TTC549 (cell line): ENCODE data around the gene ANKS3.
"Not testable (repeated sequence)": the region's sequence is repeated elsewhere in the genome, so short reads cannot be mapped to it uniquely, and the experiment has no call there.

Experiments
- FAIRE-seq: peaks from 2 replicates; lab custom pipeline; 2012; peaks lifted over from hg19 to GRCh38; lab: Jason Lieb, UNC

The ANKS3 gene

DNA sequence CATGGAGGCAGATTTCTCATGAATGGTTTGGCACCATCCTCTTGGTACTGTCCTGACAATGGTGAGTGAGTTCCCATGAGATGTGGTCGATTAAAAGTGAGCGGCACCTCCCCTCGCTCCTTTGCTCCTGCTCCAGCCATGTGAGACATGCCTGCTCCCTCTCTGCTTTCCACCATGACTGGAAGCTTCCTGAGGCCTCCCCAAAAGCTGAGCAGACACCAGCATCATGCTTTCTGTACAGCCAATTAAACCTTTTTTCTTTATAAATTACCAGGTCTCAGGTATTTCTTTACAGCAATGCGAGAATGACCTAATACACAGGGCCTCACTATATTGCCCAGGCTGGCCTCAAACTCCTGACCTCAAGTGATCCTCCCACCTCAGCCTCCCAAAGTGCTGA lies 20.8 kb upstream of the ANKS3 start:
- FAIRE-seq = no peak

DNA sequence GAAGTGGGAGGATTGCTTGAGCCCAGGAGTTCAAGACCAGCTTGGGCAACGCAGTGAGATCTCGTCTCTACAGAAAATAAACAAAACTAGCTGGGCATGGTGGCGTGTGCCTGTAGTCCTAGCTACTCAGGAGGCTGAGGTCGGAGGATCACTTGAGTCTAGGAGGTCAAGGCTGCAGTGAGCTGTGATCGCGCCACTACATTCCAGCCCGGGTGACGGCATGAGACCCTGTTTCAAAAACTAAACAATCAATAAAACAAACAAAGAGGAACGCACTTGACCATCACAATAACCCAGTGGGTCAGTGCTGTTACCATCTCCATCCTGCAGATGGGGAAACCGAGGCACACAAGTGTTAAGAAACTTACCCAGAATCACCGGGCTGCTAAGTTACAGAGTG lies 19.2 kb upstream of the ANKS3 start:
- no peak for FAIRE-seq

DNA sequence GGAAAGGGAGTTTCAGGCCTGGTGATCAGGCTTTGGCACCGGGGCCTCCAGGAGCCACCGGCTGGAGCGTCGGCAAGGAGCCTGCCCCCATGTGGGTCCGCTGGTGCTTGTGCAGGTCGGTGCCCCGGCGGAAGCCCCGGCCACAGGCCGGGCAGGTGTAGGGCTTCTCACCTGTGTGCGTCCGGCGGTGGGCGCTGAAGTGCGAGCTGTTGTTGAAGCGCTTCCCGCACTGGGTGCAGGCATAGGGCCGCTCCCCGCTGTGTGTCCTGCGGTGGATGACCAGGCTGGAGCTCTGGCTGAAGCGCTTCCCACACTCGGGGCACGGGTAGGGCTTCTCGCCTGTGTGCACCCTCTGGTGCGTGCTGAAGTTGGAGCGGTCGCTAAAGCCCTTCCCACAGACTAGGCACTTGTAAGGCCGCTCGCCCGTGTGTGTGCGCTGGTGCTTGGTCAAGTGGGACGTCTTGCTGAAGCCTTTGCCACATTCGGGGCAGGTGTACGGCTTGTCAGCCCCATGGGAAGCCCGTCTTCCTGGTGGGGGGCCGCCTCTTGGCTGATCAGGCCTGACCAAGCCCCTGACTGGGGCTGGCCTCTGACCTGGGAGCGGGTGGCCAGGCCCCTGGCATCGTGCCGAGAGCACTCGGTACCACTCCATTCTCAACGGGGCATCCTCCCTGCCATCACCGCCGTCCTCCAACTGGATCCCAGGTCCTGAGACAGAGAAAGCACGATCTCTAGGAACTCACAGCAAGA lies 18.5 kb upstream of the ANKS3 start:
- no peak for FAIRE-seq

DNA sequence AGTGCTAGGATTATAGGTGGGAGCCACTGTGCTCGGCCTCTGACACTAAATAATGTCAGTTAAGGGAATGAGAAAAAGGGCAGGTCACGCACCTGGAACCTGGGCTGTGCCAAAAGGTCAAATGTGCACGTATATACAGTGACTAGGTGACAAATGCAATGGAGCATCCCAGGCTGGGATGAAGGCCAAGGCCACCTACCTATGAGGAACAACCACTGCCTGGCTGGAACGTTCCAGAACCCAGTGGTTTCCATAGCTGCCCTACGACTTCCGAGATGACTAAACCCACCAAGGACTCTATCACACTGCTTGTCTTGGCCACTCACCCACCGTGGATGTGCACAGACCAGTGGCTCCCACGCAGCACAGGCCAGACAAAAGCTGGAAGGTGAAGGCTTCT lies 16.8 kb upstream of the ANKS3 start:
- no peak for FAIRE-seq

DNA sequence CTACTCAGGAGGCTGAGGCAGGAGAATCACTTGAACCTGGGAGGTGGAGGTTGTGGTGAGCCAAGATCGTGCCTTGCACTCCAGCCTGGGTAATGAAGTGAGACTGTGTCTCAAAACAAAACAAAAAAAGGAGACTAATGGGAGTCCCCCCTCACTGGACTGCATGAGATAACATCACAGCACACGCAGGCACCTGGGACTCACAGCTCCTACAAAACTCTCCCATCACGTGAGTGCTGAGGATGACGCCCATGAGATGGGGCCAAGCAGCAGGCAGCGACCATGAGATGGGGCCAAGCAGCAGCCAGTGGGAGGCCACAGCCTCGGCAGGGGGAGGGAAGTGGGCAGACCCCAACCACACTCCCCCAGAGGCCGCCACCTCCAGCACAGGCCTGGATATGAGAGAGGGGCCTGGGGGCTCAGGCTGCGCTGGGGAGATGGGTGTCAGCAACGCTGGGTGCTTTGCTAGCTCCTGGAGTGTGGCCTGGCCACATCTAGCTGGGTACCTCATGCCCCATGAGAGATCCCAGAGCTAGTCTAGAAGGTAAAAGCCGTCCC lies 15.7 kb upstream of the ANKS3 start:
- no peak for FAIRE-seq

DNA sequence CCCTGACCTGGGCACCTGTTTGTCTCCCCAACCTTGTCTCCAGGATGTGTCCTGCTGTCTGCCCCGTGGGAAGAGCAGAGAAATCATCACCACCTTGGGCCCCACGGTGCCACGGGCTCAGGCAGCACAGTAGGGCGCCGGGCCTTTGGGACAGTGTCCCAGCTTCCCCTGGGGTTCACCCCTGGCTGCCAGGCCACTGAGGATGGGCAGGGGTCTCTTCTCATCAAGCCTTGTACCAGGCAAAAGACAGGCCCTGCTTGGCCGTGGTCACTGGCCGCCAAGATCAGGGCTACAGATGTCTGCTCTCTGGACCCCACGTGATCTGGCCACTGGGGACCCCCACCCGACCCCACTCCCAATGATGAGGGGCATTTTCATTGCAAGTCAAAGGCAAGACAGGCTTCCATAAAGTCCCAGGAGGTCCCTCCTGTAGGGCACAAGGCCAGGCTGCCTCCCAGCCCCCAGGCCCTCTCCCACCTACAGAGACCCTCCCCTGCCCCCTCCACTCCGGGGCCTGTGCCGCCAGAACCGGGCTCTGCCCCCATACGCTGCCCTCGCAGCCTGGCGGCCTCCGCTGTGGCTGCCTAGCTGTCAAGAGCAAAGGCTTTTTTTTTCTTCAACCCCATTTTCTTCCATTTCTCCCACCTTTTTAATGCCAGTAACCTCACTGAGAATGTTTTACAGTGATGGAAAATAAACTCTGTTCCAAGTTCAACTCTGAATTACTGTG lies 14.8 kb upstream of the ANKS3 start:
- FAIRE-seq = no peak

DNA sequence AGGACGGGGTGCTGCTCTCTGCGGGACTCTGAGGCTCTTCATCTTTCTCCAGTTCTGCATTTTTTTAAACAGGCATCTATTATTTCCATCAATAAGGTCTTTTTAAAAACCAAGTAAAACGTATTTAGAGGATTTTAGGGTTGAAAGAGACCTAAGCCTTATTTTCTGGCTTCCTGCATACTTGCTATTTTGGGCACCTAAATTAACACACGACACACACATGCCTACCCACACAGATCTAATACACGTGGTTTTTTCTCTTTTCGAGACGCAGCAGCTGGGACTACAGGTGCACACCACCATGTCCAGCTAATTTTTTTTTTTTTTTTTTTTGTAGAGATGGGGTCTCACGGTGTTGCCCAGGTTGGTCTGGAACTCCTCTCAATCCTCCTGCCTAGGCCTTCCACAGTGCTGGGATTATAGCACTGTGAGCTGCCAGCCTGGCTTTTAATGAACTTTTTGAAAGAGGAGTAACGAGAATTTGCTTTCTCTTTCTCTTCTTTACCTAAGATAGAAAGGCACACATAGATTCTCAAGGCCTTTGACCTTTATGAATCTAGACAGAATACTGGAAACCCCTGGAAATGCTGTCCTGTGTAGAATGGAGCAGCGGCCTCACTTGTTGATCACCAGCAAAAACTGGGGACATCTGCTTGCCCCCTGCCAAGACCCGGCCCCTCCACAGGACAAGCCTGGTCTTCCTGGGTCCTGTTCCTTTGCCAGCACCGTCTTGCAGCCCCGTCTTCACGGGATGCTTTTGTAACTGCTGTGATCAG lies 14.0 kb upstream of the ANKS3 start:
- no peak for FAIRE-seq

DNA sequence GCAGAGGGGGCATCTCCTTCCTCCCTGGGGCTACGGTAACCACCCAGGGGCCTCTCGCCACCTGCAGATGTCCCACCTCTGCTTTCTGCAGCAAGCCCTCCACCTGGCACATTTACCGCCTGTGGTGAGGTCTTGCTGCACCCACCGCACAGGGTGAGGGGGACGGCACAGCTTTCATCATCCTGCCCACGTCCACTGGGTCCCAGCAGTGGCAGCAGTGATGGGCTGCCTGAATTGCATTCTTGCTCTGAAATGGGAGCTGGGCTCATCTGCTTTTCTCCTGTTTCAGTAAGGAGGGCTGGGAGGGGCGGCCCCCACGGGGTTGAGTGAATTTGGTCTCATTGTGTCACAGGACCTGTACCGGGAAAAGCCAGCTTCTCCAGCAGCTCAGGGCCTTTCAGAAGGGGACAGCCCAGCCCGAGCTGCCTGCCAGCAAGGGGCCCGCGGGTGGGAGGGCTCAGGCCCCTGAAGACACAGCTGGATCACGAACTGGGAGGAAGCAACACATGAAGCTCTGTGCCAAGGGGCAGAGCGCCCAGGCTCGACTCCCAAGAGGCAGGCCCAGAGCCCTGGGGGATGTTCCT lies 13.0 kb upstream of the ANKS3 start:
- no peak for FAIRE-seq

DNA sequence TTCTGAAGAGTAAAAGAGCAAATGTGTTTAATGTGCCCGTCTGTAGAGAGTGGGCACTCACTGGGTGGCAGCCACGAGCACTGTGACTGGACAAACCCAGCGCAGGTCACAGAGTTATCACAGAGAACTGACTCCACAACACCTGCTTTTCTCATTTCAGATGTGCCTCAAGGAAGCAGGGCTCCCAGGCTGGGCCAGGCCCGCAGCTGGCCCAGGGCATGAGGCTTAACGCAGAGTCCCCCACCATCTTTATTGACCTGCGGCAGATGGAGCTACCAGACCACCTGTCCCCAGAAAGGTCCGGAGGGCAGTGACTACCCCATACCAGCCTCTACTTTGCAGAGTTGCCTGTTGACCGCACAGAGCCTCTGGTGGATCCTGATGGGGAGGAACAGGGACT lies 12.1 kb upstream of the ANKS3 start:
- FAIRE-seq = no peak

DNA sequence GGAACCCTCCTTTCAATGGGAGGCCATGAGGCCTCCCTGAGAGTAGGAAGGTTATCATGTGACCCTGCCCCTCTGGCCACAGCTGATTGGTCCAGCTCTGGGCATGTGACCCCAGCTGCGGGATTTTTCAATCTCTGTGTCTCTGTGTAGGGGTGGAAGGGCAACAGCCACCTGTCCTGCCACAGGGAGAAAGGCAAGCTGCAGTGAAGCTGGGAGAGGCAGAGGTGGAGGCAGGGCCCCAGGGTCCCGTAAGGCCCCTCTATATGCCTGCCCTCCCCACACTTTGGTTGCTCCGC lies 11.2 kb upstream of the ANKS3 start:
- FAIRE-seq = no peak

DNA sequence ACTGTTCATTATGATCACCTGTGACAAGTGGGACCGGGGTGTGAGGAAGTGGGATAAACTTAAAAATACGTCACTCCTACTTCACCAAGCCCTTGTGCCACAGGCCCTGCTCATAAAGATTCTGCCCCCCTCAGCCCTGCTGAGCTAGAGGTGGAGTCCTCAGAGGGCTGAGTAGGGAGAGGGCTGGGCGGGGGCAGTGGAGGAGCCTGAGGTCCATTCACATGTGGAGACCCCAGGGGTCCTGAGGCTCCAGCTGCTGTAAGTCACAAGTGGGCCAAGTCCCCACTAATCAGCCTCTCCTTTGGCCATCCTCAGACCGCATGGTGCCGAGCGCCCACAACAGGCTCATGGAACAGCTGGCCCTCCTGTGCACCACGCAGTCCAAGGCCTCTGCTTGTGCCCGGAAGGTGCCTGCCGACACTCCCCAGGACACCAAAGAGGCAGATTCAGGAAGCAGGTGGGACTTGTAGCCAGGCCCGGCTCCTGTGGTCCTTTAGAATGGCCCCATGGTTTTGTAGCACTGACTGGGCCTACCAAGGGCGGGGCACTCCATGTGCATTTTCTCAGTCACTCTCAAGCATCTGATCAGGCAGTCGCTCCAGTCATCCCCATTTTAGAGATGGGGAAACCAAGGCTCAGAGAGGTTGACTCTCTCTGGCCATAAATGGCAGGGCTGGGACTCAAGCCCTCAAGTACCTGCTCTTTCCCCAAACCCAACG lies 10.6 kb upstream of the ANKS3 start:
- FAIRE-seq = no peak

DNA sequence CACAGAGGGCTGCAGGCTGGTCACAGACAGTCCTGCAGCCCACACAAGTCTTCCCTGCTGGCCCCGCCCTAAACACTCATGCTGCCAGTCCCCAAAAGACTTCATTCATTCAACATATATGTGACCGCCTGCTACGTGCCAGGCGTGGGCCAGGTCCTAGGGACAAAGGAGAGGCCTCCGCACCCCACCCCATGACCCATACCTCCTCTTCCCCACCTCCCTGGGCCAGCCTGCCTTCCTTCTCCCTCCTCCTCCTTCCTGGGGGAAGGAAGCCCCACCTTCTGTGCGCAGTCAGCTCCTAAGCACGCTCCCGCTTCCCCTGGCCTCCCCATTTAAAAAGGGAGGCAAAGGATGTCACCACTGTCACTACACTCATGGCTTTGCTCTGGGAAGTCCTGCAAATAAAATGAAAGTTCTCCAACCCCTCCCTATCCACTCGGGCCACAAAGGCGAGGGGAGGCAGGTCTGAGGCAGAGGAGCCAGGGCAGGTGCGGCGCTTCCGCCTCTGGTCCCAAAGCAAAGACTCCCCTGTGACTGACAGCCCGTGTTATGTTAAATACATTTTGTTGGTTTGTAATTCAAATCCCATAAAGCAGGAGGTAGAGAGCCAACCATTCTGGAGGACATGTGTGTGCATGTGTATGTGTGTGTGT lies 9.3 kb upstream of the ANKS3 start:
- no peak for FAIRE-seq

DNA sequence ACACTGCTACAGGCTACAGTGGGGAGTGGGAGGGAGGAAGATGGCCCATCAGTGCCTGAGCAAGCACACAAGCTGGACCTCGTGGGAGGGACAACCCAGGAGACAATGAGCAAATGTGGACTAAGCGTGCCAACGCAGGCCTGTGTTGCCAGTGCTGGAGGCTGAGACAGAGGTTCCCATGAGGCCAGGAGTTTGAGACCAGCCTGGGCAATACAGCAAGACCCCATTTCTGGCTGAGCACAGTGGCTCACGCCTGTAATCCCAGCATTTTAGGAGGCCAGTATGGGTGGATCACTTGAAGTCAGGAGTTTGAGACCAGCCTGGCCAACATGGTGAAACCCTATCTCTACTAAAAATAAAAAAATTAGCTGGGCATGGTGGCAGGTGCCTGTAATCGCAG lies 4.3 kb upstream of the ANKS3 start:
- FAIRE-seq = not testable (repeated sequence)

DNA sequence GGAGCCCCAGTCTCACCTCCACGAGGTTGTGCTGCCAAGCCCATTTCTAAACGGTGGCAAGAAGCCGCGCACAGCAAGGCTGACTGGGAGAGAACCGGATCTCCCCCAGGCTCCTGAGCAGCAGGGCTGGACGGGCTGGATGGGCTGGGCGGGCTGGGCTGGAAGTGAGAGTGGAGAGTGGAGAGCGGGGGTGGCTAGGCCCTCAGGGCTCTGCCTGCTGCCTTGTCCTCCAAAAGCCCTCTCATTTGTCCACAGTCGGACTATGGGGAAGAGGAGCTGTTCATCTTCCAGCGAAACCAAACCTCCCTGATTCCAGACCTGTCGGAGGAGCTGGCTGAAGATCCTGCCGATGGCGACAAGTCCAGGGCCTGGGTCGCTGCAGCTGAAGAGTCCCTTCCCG lies 3.5 kb upstream of the ANKS3 start:
- FAIRE-seq = no peak

DNA sequence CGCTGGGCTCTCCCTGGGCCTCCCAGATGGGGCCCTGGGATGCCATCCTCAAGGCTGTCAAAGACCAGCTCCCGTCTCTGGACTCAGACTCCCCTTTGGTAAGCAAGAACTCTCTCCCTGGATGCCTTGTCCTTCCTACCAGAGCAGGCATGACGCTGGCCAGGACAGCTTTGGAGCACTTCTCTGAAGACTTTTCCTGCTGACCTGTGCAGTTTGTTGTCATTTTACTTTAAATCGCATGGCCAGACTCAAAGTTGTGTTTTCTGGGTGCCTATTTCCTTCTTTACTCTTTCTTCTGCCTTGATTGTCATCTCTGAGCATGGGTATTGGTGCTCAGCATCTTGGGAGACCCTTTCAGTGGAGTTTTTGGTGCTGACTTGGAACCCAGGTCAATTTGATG lies 2.5 kb upstream of the ANKS3 start:
- no peak for FAIRE-seq

DNA sequence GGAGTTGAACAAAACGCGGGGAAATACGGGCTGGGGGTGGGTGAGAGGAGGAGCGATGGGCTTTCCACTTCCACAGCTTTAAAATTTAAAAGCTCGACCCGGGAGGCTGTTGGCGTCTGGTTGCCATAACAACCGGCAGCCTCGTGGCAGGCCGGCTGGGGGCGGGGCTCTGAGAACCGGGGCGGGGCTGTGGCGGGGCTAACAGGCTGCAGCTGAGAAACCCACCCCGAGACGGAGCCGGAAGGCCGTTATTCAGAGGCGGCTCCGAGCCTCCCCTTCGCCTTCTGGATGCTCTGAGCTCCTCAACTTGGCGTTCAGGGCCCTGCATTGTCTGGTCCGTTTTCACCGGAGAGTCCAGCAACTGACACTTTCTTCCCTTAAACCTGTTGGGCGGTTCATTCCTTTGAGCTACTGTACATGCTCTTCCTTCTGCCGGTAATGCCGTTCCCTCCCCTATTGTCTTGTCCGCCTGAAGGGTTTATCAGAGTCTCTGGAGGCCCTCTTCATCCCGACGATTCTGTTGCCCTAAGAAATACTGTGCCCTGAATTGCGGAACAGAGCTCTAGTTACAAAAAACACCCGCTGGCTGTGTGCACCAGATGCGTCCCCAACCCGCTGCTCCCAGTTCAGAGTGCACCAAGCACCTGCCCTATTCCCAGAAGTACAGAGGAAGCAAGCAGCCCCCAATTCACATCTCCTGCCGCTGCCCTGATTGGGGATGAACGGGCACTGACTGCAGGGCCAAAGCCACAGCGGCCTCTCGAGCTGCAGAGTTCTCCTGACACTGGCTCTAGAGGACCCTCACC lies 862 bp upstream of the ANKS3 start:
- no peak for FAIRE-seq

DNA sequence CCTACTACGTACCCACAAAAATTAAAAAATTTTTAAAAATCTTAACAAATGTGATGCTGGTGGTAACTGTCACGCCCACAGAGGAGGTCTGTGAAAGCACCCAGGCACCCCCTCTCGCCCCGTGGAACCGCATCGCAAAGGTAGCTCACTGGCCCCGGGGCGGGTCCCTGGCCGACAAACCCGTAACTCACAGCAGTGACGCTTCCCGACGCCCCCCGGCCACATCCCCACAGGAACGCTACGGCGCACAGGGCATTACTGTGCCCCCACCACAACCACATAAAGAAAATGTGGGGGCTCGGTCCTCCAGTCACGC lies 366 bp downstream of the ANKS3 start:
- FAIRE-seq = no peak

DNA sequence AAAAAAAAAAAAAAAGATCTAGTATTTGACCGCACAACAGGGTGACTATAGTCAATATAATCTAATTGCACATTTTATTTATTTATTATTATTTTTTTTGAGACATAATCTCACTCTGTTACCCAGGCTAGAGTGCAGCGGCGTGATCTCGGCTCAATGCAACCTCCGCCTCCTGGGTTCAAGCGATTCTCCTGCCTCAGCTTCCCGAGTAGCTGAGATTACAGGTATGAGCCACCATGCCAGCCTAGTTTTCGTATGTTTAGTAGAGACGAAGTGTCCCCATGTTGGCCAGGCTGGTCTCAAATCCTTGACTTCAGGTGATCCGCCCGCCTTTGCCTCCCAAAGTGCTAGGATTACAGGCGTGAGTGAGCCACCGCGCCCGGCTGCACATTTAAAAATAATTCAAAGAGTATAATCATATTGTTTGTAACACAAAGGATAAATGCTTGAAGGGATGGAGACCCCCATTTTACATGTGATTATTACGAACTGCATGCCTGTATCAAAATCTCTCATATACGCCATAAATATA lies 794 bp downstream of the ANKS3 start:
- FAIRE-seq = no peak

DNA sequence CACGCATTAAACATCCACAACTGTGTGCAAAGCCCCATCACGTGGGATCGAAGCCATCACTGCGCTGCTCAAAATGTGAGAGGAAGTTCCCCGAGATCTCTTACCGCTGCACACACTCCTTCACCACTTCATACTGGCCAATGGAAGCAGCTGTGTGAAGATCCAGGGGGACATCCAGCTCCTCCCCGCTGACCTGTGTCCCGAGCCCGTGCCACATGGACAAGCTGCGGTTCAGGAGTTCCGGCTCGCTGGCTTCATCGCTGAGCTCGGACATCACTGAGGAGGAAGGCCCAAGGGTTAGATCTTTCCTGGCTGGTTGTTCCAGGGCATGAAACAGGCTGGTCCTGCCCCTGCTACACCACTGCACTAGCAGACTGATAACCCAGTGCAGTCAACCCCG lies 4.2 kb downstream of the ANKS3 start:
- FAIRE-seq = no peak

DNA sequence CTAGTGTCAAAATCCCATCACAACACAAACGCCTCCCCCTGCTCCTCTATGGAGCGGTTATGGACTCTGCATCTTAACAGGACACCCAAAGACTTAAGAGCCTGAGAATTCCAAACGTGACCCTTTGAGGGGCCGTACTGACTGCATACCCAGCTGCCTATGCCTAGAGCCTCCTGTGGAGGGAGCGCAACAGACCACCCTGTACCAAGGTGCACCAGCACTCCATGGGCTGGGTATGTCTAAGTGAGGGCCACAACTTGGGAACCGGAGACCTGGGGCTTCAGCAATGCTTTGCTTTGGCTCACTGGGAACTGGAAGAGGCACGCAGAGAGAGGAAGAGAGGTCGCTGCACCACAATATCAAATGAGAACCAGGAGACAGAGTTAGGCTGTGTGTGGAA lies 5.4 kb downstream of the ANKS3 start:
- FAIRE-seq = no peak

DNA sequence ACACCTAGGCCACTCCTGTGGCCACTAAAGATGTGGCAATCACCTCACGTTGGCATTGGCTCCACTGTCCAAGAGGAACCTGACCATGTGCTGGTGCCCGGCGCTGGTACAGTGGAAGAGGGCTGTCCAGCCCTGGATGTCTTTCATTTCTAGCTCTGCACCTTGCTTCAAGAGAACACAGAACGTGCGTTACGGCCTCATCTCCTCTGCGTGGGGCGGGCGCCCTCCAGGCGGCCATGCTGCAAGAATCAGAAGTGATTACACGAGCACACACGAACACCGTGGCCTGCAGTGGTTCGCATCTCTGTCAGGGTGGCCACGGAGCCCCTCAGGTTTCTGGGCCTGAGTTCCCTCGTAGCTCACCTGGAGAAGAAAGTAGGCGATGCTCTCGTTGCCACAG lies 7.5 kb downstream of the ANKS3 start:
- FAIRE-seq = no peak
